ENCODE results near the gene ADSL. TPM values are rescaled to one million over a fixed set of nuclear protein-coding genes. Genes with fewer than 3 reads are reported as not detected.

Gene ADSL
- total RNA-seq, 1 experiment from 2014 or later: 120 TPM

- H3K4me1 Mint-ChIP-seq (ENCODE audit: low read depth, unreplicated experiment): no peaks in the 10 kb centered on the region
- TF ChIP-seq, protein P1, sequence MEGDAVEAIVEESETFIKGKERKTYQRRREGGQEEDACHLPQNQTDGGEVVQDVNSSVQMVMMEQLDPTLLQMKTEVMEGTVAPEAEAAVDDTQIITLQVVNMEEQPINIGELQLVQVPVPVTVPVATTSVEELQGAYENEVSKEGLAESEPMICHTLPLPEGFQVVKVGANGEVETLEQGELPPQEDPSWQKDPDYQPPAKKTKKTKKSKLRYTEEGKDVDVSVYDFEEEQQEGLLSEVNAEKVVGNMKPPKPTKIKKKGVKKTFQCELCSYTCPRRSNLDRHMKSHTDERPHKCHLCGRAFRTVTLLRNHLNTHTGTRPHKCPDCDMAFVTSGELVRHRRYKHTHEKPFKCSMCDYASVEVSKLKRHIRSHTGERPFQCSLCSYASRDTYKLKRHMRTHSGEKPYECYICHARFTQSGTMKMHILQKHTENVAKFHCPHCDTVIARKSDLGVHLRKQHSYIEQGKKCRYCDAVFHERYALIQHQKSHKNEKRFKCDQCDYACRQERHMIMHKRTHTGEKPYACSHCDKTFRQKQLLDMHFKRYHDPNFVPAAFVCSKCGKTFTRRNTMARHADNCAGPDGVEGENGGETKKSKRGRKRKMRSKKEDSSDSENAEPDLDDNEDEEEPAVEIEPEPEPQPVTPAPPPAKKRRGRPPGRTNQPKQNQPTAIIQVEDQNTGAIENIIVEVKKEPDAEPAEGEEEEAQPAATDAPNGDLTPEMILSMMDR (IDR thresholded peaks at IDR 0.05; ENCODE audit: insufficient read depth in 1 of 2, low read depth in 1 of 2, low read length in 1 of 2, severe bottlenecking in 1 of 2, unreplicated experiment in 1 of 2): no peak
- no peak for DNase-seq
- H3K4me3 Mint-ChIP-seq (ENCODE audit: unreplicated experiment): no peak overlapping the region
- H3K36me3 ChIP-seq (ENCODE audit: control insufficient read depth, insufficient read depth, low read length): no peaks in the 10 kb centered on the region
- ChIA-PET CTCF (no interaction called here), POLR2A (no interaction called here)
- no peaks in the 10 kb centered on the region for H3K27me3 Mint-ChIP-seq (ENCODE audit: insufficient read depth, unreplicated experiment)
- H3K4me3 ChIP-seq (ENCODE audit: low read depth, low read length): no peak overlapping the region
- no peaks in the 10 kb centered on the region for H3K9me3 Mint-ChIP-seq (ENCODE audit: unreplicated experiment)
- intact Hi-C loops (cut with micrococcal nuclease; ENCODE audit: unreplicated experiment): no loop called here
- no TSS peak for BruUV-seq (replicated peaks)
- H3K4me1 ChIP-seq: no peaks in the 10 kb centered on the region
- H3K9me3 ChIP-seq: no peaks in the 10 kb centered on the region
- H3K36me3 Mint-ChIP-seq (ENCODE audit: insufficient read depth, unreplicated experiment): peaks cover 16% of the 10 kb centered on the region
- no peaks in the 10 kb centered on the region for H3K27me3 ChIP-seq (replicated peaks; ENCODE audit: control insufficient read depth, insufficient read depth, low read length)
- no peak overlapping the region for H3K27ac Mint-ChIP-seq (ENCODE audit: unreplicated experiment)
Observed at GRCh38 chr22:40302149-40302548, 44.2 kb upstream of the ADSL start.

GRCh38 chr22:40305625-40306024 lies 40.7 kb upstream of the ADSL start:
- ChIA-PET POLR2A (interaction anchor here (0.7 kb wide), 1 partner anchor 17 kb away, joined by 7 read pairs; no protein-coding TSS in a partner anchor), CTCF (no interaction called here)
- no peaks in the 10 kb centered on the region for H3K27me3 ChIP-seq (replicated peaks; ENCODE audit: control insufficient read depth, insufficient read depth, low read length)
- intact Hi-C loops (cut with micrococcal nuclease; ENCODE audit: unreplicated experiment): no loop called here
- no peaks in the 10 kb centered on the region for H3K4me1 Mint-ChIP-seq (ENCODE audit: low read depth, unreplicated experiment)
- no TSS peak for BruUV-seq (replicated peaks)
- no peaks in the 10 kb centered on the region for H3K9me3 Mint-ChIP-seq (ENCODE audit: unreplicated experiment)
- H3K36me3 ChIP-seq (ENCODE audit: control insufficient read depth, insufficient read depth, low read length): no peaks in the 10 kb centered on the region
- H3K36me3 Mint-ChIP-seq (ENCODE audit: insufficient read depth, unreplicated experiment): peaks cover 23% of the 10 kb centered on the region
- H3K27ac Mint-ChIP-seq (ENCODE audit: unreplicated experiment): no peak overlapping the region
- no peak for DNase-seq
- H3K27me3 Mint-ChIP-seq (ENCODE audit: insufficient read depth, unreplicated experiment): no peaks in the 10 kb centered on the region
- no peaks in the 10 kb centered on the region for H3K9me3 ChIP-seq
- no peaks in the 10 kb centered on the region for H3K4me1 ChIP-seq
- TF ChIP-seq, protein P1 (IDR thresholded peaks at IDR 0.05; ENCODE audit: insufficient read depth in 1 of 2, low read depth in 1 of 2, low read length in 1 of 2, severe bottlenecking in 1 of 2, unreplicated experiment in 1 of 2): no peak
- H3K4me3 ChIP-seq (ENCODE audit: low read depth, low read length): no peak overlapping the region
- no peak overlapping the region for H3K4me3 Mint-ChIP-seq (ENCODE audit: unreplicated experiment)

DNA sequence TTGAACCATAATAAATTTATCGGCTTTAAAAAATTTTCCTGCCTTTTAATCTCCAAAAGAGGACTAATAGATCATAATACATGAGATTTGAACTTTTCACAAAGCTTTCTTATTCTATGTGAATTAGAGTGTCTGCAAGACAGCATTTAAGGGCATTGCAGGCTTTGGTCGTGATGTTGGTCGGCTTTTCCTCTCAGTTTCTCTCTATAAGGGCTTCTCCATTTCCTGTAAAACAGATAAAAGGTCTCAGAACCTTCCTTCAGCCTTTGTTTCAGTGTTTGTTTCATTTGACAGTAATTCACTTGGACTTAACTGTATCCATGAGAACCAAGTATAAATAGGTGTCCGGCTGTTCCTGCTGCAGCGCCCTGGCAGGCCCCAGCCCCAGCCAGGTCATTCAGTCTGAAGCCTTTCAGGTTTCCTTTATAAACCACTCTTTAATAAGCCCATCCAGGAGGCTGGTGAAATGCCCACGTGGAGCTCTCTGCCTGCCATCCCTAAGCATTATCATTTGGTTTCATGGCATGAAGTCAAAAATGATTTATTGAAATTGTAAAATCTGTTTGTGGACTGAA lies 37.2 kb upstream of the ADSL start:
- BruUV-seq (replicated peaks): no TSS peak
- Mint-ChIP-seq H3K4me1 (ENCODE audit: low read depth, unreplicated experiment) (no peaks in the 10 kb centered on the region), H3K36me3 (ENCODE audit: insufficient read depth, unreplicated experiment) (peaks cover 34% of the 10 kb centered on the region), H3K4me3 (ENCODE audit: unreplicated experiment) (no peak overlapping the region), H3K9me3 (ENCODE audit: unreplicated experiment) (no peaks in the 10 kb centered on the region), H3K27ac (ENCODE audit: unreplicated experiment) (no peak overlapping the region), H3K27me3 (ENCODE audit: insufficient read depth, unreplicated experiment) (no peaks in the 10 kb centered on the region)
- DNase-seq: no peak
- no peaks in the 10 kb centered on the region for H3K9me3 ChIP-seq
- intact Hi-C loops (cut with micrococcal nuclease; ENCODE audit: unreplicated experiment): no loop called here
- peaks cover 2% of the 10 kb centered on the region; the same call in 1 of the 2 replicates for H3K36me3 ChIP-seq (ENCODE audit: control insufficient read depth, insufficient read depth, low read length)
- CTCF ChIA-PET: no interaction called here
- no peak overlapping the region for H3K4me3 ChIP-seq (ENCODE audit: low read depth, low read length)
- TF ChIP-seq, protein P1 (IDR thresholded peaks at IDR 0.05; ENCODE audit: insufficient read depth in 1 of 2, low read depth in 1 of 2, low read length in 1 of 2, severe bottlenecking in 1 of 2, unreplicated experiment in 1 of 2): no peak
- no peaks in the 10 kb centered on the region for H3K27me3 ChIP-seq (replicated peaks; ENCODE audit: control insufficient read depth, insufficient read depth, low read length)
- H3K4me1 ChIP-seq: no peaks in the 10 kb centered on the region
- POLR2A ChIA-PET: no interaction called here
